ENCODE data around the gene GALNT3.

Gene GALNT3

GRCh38 chr2:165796129-165796528 lies 2.1 kb upstream of the GALNT3 start:
- no peak for DNase-seq (ENCODE audit: low spot score)

DNA sequence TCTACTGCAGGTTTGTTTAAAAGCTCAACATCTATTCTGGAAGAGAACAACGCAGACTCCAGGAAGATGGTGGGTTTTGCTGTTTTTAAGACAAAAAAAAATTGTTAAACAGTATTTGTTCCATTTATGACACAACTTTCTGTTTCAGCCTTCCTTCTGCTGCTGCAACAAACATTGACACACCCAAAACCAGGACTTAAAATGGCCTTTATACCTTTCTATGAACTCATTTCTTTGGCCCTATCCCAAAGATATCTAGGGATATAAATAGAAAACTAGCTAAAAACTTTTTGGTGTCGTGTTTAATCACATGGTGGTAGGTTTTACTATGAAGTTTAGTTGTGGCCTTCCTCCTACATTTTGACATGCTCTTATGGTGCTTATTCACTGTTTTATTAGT lies 964 bp upstream of the GALNT3 start:
- no peak for DNase-seq (ENCODE audit: low spot score)

- no peak for DNase-seq (ENCODE audit: low spot score)
These were observed 485 bp upstream of the GALNT3 start for GRCh38 chr2:165794536-165794928.

- no peak for DNase-seq (ENCODE audit: low spot score)
These were observed 777 bp downstream of the GALNT3 start for GRCh38 chr2:165793161-165793778.

DNA sequence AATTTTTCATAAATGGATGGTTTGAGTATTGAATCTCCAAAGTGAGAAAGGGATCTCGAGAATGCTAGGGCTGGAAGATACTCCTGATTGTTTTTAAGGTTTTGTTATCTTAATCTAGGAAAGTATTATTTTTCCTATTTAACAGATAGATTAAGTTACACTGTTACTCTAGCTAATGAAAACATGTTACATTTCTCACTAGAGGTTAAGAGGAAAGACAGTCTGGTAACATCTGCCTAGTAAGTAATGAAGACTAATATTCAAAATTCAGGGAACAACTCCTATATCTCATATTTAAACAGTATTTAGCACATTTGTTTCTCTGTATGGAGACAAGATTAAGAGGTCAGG lies 2.0 kb downstream of the GALNT3 start:
- DNase-seq (ENCODE audit: low spot score) = no peak

GRCh38 chr2:165791421-165792103 lies 2.5 kb downstream of the GALNT3 start:
- no peak for DNase-seq (ENCODE audit: low spot score)

DNA sequence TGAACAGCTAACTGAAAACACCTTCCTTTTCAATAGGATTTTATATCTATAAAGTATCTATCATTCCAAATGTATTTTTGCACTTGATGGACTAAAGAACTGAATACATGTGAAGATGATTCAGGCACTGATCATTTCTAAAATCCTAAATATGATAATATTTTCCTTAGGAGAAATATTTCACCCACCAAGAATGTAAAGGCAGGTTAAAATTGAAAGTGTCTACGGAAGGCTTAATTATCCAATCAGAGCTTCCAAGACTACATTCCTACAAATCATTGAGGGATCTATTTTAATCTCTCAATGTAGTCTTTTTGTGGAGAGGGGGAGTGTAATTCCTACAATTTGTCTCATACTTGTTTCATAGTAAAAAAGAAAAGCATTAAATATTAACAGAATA lies 3.6 kb downstream of the GALNT3 start:
- DNase-seq (ENCODE audit: low spot score) = no peak

DNA sequence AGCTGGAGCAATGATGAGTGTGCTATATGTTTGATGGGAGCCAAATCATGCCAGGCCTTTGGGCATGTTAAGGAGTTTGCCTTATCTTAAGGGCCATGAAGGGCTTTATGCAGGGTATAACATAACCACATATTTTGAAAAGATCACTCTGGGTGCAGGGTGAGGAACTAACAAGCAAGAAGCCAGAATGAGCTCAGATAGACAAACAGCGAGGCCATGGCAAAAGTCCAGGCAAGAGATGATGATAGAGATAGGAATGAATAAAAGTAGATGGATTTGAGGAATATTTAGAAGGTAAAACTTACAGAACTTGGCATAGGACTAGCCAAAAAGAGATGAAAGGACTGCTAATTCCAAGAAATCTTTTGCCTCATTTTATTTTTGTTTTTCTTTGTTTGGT lies 6.7 kb downstream of the GALNT3 start:
- DNase-seq (ENCODE audit: low spot score) = no peak

GRCh38 chr2:165779706-165780105 lies 14.3 kb downstream of the GALNT3 start:
- no peak for DNase-seq (ENCODE audit: low spot score)

- DNase-seq (ENCODE audit: low spot score) = no peak
These were observed 15.2 kb downstream of the GALNT3 start for GRCh38 chr2:165778653-165779451.

GRCh38 chr2:165778187-165778556 lies 15.9 kb downstream of the GALNT3 start:
- DNase-seq (ENCODE audit: low spot score) = no peak

DNA sequence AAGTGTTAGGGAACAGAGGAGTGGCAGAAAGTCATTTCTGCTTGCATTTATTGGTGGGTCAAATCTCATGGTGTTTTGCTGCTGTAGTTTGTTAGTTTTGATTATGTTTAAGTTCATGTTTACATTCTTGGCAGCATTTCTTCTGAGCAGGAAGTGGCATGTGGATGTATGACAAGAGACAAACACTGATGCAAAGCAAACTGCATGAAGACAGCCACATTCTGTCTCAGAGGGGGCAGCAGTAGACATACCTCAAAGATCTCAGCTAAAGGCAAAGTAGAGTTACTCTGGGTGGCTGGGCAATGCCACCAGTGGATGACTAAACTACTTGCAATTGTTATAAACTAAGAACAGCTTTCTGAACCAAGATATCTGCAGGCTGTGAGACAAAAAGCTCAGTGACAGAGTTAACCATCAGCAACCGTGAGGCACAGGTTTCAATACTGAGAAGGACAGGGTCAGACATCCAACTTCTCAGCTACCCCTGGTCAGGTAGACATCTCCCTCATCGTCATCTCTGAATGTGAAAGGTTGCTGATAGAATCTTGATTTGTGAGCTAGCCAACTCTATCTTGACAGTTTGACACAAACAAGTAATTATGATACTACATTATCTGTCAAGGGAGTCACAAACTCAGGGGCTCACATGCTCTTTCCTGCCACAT lies 16.4 kb downstream of the GALNT3 start:
- DNase-seq (ENCODE audit: low spot score) = no peak

DNA sequence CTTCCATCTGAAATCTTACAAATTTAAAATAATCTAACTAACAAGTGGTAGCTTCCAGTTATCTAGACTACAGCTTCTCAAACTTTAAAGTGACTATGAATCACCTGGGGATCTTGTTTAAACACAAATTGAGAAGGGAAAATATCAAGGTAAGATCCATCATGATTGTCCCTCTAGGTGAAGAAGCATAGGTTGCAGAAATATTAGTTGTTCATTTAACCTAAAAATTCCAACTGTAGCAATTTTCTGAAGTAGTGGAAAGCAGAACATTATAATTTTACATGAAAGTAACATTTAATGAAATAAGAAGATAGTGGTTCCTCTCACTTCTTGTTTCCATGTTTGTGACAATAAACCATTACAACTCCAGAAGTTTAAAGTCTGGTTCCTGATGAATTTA lies 17.3 kb downstream of the GALNT3 start:
- DNase-seq (ENCODE audit: low spot score) = no peak

- no peak for DNase-seq (ENCODE audit: low spot score)
These were observed 18.0 kb downstream of the GALNT3 start for GRCh38 chr2:165776013-165776412.

- no peak for DNase-seq (ENCODE audit: low spot score)
These were observed 20.4 kb downstream of the GALNT3 start for GRCh38 chr2:165773684-165774083.

GRCh38 chr2:165772183-165772582 lies 21.9 kb downstream of the GALNT3 start:
- DNase-seq (ENCODE audit: low spot score) = no peak

GRCh38 chr2:165766326-165766927 lies 27.6 kb downstream of the GALNT3 start:
- no peak for DNase-seq (ENCODE audit: low spot score)

GRCh38 chr2:165762723-165763122 lies 31.3 kb downstream of the GALNT3 start:
- no peak for DNase-seq (ENCODE audit: low spot score)

- DNase-seq (ENCODE audit: low spot score) = no peak
These were observed 36.0 kb downstream of the GALNT3 start for GRCh38 chr2:165757906-165758675.

- no peak for DNase-seq (ENCODE audit: low spot score)
These were observed 47.5 kb downstream of the GALNT3 start for GRCh38 chr2:165746501-165746900.

- DNase-seq (ENCODE audit: low spot score) = no peak
These were observed 48.1 kb downstream of the GALNT3 start for GRCh38 chr2:165745916-165746315.

- no peak for DNase-seq (ENCODE audit: low spot score)
These were observed 50.6 kb downstream of the GALNT3 start for GRCh38 chr2:165743442-165743841.

All from HuH-7 (cell line).